EL (cell line): ENCODE measurements around the gene ADAMTS2.

Source experiments
- DNase-seq: peaks from one replicate; pipeline ENCODE4 v3.0.0-alpha.2; 2016

Gene ADAMTS2

DNA sequence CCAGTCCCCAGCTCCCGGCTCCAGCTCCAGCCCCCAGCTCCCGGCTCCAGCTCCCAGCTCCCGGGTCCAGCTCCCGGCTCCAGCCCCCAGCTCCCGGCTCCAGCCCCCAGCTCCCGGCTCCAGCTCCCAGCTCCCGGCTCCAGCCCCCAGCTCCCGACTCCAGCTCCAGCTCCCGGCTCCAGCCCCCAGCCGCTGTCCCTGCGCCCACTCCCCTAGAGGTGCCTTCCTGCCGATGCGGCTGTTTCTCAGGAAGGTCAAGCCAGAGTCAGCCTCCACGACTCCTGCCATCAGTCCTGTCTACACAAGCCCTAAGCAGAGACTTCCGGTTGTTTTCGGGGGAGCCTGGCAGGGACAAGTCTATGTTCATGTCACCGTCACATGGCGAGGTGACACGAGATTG lies 210.3 kb downstream of the ADAMTS2 start:
- no peak for DNase-seq

GRCh38 chr5:179134511-179134910 lies 210.8 kb downstream of the ADAMTS2 start:
- DNase-seq = no peak

GRCh38 chr5:179132586-179133355 lies 212.5 kb downstream of the ADAMTS2 start:
- peak; percentile 17 for DNase-seq

GRCh38 chr5:179131886-179132585 lies 213.2 kb downstream of the ADAMTS2 start:
- no peak for DNase-seq

- no peak for DNase-seq
Measured at GRCh38 chr5:179131321-179131835, 213.9 kb downstream of the ADAMTS2 start.

GRCh38 chr5:179130101-179130681 lies 215.1 kb downstream of the ADAMTS2 start:
- DNase-seq = no peak

DNA sequence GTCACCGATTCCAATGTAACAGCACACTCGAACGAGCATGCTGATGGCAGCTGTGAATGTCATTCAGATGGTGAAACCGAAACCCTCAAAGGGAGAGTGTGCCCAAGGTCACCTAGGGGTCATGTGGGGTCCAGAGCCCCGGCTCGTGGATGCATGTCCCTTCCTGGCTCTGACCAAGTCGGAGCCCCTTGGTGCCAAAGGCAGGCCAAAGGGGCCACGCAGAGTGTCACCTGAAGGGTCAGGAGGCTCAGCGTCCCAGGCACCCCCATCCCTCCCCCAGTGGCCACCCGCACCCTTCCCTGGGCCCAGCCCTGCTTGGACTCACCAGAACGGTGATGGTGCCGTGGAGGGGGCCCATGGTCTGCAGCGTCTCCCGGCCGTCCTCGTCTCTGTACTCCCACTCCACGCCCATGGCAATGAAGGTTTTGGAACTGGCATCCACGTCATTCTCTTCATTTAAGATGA lies 215.6 kb downstream of the ADAMTS2 start:
- DNase-seq = no peak

DNA sequence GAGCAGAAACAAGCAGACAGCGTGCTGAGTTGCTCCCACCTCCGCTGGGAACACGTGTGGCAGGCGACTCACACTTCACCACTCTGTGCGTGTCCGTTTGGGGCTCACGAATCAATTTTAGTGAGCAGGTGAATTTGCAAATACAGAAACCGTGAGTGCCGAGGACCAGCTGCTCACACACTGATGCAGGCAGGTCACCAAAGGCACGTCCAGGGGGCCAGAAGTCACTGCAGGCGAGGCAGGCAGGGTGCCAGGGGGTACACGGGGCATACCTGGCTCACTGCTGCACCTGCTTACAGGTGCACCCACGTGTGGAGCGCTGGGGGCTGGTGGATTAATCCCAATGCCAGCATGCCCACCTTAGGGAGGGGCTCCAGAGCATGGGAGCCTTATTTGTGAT lies 216.3 kb downstream of the ADAMTS2 start:
- no peak for DNase-seq

- DNase-seq = no peak
Measured at GRCh38 chr5:179128041-179128365, 217.3 kb downstream of the ADAMTS2 start.

DNA sequence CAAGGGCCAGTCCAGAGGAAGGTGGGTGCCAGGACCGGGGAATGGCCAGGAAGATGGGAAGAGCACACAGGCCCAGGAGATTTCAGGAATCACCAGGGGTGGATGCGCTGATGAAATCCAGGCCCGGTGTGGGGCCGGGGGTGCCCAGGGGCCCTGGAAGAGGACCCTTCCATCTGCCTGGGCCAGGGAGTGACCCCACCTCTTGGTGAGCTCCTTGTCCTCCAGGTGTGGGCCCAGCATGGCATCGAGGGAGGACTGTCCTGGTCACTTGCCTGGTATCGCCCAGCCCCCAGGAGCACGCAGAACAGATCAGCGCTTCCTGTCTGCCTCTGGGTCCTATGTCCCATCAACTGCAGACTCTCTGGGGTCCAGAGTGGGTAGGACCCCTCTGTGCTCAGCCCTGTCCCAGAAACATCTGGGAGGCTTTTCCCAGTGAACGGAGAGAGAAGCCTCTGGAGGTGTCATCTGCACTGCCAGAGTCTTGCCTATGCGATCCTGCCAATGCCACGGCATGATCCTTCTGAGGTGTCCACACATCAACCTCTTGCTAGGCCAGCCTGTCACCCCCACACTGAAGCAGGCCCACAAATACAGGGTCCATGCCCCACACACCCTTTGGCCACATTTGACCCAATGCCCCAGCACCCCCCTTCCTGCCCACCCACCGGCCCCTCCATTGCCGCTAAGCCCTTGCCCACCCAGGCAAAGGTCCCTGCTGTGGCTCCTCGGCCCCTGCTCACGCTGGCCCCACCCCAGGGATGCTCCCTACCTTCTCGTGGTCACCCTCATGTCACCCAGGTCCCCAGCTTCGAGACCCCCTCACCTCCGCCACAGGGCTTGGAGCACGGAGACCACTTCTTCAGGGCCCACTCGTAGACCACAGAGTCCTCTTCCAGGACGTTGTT lies 217.9 kb downstream of the ADAMTS2 start:
- no peak for DNase-seq

DNA sequence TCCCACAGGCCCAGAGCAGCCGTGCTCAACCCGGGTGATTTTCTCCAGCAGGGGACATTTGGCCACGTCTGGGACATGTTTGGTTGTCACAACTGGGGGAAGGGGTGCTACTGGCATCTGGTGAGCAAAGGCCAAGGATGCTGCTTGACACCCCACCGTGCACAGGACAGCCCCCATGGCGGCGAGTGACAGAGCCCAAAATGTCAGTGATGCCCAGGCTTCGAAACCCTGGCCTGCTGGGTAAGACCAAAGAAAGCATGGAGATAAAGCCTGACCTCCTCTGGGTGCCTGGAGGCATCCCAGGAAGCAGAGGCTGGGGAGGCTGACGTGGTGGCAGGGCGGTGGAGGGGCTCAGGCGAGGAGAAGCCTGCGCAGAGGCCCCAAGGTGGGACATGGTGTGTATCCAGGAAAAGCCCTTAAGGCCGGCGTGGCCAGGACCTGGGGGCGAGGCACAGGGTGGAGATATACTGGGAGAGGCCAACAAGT lies 218.7 kb downstream of the ADAMTS2 start:
- DNase-seq = no peak

DNA sequence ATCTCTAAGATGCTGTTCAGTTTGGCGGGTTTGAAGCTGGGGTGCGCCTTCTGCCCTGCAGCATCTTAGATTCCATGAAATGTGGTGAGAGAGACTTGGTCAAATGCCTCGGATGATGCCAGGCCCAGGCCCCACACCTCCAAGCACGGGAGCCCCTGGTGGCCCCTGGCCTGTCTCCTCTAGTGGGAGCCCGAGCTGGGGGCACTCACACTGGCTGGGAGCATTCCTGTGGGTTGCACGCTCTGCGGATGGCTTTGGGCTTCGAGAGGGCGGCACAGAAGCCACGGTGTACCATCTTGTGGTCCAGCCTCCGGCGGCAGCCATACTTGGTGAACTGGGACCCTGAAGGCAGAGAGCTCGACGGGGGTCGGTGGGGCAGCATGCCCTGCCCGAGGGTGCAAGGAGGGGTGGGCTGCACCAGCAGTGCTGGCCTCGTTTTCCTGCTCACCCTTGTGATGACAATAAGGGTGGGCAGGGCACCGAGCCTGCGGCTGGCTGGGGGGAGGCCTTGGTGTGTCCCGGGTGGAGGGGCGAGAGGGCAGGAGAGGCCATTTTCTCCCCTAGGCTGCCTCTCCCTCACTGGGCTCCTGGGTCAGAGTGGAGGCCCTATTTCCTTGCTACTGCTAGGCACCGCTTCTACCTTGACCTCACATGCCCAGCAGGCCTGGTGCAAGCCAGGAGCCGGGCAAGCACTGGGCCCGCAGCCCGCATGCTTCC lies 219.3 kb downstream of the ADAMTS2 start:
- no peak for DNase-seq

DNA sequence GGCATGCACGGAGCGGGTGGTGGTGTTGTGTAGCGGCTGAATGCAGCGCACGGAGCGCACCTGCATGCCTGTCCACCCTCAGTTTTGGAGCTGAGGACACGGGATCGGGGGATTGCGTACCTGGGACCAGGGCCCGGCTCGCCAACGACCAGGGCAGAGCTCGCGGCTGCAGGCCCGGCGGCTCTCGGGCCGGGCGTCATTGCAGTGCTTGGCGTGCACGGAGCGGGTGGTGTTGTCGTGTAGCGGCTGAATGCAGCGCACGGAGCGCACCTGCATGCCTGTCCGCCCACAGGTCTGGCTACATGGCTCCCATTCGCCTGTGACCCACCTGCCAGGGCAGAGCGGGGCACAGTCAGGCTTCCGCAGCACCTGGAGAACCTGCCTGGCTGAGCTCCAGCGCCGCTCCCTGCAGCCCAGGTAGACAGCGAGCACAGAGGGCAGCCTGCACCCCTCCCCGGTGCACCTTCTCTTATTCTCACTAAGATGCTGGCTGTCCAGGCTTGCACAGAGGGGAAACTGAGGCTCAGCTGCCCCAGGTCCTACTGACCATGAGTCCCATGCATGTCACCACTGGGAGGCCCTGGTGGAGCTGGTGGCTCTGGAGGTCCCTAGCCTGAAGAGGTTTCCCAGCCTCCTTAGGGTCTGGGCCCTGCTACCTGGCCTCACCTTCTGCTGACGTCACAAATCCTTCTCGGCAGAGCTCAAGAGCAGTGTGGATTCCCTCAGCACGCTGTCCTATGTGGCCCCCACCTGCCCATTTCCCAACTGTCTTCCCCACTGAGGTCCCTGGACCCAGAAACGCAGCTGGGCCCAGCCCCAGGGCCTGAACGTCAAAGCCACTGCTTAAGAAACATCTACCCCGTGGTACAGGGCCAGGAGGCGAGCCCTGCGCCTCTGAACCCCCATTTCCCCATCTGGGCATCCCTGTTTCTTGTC lies 220.1 kb downstream of the ADAMTS2 start:
- DNase-seq = no peak

DNA sequence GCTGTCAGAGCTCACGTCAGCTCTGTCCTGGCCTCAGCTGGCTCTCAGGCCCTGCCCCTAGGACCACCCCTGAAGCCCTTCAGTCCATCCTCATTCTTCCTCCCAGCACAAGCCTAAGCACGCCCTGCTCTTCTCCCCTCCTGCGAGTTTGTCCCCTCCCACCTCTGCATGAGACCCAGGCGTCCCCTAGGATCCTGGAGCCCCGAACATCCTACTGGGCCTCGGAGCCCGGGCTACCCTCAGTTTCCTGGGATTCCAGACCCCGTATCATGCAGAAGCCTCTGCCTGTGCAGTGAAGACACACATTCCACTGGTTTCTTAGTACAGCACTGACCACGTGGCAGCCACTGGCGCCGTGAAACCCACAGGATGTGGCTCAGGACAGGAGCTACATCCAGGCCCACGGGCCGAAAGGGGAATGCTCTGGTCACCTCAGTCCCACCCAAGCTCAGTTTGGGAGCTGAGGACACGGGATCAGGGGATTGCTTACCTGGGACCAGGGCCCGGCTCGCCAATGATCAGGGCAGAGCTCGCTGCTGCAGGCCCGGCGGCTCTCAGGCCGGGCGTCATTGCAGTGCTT lies 220.9 kb downstream of the ADAMTS2 start:
- no peak for DNase-seq

DNA sequence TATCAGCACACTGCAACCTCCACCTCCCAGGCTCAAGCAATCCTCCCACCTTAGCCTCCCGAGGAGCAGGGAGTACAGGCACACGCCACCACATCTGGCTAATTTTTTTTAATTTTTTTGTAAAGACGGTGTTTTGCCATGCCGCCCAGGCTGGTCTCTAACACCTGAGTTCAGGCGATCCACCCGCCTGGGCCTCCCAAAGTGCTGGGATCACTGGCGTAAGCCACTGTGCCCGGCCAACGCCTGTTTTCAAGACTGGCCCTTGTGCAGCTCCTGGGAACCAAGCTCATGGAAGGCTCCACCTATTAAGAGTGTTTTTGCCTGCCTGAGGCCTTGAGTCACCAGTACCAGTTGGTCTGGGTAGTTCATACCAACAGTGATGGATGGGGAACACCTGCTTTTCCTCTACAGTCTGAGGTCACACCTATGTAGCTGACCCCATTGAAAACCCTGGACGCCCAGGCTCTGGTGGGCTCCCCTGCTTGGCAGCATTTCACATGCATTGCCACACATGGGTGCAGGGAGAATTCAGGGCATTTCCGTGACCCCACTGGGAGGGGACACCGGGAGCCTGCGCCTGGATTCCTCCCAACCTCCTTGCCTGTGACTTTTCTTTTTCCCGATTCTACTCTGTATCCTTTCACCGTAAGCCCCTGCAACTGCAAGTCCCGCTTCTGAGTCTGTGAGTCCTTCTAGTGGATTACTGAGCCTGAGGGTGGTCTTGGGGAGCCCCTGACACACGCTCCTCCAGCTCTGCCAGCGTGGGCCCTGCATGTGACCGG lies 221.6 kb downstream of the ADAMTS2 start:
- no peak for DNase-seq

GRCh38 chr5:179123109-179123426 lies 222.2 kb downstream of the ADAMTS2 start:
- DNase-seq = no peak

DNA sequence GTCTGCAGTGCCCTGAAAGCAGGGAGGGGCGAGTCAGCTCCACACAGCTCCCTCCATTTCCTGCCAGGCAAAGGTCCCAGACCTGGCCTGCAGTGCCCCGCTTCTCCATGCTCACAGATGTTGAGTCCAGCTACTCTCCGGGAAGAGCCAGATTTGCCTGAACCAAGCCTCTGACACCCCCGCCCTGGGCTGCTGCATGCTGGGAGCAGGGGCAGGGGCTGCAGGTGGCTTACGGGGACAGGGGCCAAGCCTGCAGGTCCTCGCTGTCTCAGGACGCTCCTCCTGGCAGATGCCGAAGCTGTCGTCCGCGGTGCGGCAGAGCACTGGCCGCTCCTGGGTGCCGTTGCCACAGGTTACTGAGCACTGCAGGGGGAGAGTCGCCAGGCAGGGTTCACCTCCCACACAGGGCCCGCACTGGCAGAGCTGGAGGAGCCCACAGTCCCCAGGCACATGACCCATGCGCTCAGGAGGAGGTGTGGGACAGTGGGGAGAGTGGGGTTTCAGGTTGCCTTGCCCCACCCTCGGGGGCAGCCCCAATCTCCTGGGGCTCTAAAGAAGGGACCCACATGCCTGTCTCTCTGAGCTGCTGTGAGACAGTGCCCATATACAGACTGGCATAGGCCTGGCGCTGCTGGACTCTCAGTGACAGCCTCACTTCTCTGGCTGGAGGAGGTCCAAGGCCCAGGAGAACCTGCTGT lies 222.7 kb downstream of the ADAMTS2 start:
- DNase-seq = no peak

- DNase-seq = no peak
Measured at GRCh38 chr5:179121667-179122111, 223.6 kb downstream of the ADAMTS2 start.
